Limb (tissue), 2 donors: Measurements from ENCODE around the gene MCEMP1.

Experiments used
- DNase-seq, 2 donors: peaks; one replicate each; pipeline ENCODE4 v3.0.0-alpha.2; 2016; ENCODE audit errors: extremely low spot score in 2 of 2

The MCEMP1 gene, protein sequence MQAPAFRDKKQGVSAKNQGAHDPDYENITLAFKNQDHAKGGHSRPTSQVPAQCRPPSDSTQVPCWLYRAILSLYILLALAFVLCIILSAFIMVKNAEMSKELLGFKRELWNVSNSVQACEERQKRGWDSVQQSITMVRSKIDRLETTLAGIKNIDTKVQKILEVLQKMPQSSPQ

DNA sequence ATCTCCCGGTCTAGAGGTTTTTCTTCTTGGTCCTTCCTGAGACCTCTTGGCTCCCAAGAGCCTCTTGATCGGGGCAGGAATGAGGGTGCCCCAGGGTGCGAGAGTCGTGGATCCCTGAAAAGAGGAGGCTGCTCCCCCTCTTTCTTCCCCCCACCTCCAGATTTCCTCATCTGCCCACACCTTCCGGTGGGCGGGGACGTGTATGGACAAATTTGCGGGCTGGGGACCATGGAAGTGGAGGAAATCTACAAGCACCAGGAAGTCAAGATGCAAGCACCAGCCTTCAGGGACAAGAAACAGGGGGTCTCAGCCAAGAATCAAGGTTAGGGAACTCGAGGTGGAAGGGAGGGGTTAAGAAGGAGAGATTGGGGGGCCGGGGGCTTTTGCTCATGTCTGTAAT is at the start of gene MCEMP1:
Gene MCEMP1 (plus strand): TSS at position 237 of the 400 bp plus-strand sequence. CDS start 31 bp downstream, at position 268.
- no peak for DNase-seq

- DNase-seq, result no peak
Measured at GRCh38 chr19:7627166-7627565, 49.7 kb upstream of the MCEMP1 start.

GRCh38 chr19:7628589-7629311 is 48.1 kb upstream of the MCEMP1 start:
- DNase-seq, result no peak

DNA sequence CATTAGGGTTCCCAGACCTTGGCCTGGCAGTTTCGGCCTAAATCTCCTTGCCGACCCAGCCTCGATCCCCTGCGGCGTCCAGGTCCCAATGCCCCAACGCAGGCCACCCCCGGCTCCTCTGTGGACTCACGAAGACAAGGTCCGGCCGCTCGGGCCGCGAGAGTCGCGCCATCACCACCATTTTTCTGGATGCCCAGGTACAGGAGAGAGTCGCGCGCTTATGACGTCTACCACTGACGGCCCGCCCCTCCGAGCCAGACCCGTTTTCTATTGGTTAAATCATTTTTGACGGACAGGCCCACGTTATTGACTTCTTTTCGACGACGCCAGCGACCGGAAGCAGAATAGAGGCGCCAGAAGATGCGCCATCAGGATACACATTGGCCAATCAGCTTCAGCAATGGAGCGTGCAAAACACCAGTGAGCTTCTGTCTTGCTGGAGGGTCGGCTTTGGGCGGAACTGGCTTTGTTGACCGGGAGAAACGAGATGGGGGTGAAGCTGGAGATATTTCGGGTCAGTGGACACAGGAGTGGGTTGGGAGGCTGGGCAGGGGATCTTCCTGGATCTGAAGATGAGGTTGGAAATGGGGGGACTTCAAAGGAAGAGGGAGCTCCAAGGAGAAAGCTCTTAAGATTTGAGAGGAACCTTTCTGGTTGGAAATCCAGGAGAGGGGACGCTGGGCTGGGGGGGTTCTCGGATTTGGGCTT is 47.4 kb upstream of the MCEMP1 start, which contains the start of the genes PET100 and XAB2:
Gene PET100 (plus strand): TSS at position 447 of the 708 bp plus-strand sequence. CDS start 41 bp downstream, at position 488.
Gene XAB2 (minus strand): TSS at position 199 of the 708 bp plus-strand sequence. CDS start 18 bp downstream, at position 181.
- peak; percentile 97 to 98 for DNase-seq

DNA sequence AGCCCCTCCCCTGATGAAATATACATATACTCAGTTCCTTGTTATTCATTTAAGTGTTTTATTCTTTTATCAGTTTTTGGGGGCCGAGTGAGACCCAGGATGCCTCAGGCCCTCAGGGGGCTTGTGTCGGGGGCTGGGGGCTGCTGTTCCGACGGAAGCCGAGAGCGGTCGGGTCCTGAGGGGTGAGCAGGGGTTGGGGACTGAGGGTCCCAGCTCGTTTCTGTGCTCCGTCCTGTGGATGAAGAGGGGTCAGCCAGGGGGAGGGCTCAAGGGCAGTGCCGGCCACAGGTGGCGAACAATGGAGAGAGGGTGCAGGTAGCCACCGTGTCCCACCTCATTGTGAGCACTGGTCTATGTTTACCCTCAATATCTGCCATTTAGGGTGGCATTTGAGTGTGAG is 45.3 kb upstream of the MCEMP1 start:
- no peak for DNase-seq

DNA sequence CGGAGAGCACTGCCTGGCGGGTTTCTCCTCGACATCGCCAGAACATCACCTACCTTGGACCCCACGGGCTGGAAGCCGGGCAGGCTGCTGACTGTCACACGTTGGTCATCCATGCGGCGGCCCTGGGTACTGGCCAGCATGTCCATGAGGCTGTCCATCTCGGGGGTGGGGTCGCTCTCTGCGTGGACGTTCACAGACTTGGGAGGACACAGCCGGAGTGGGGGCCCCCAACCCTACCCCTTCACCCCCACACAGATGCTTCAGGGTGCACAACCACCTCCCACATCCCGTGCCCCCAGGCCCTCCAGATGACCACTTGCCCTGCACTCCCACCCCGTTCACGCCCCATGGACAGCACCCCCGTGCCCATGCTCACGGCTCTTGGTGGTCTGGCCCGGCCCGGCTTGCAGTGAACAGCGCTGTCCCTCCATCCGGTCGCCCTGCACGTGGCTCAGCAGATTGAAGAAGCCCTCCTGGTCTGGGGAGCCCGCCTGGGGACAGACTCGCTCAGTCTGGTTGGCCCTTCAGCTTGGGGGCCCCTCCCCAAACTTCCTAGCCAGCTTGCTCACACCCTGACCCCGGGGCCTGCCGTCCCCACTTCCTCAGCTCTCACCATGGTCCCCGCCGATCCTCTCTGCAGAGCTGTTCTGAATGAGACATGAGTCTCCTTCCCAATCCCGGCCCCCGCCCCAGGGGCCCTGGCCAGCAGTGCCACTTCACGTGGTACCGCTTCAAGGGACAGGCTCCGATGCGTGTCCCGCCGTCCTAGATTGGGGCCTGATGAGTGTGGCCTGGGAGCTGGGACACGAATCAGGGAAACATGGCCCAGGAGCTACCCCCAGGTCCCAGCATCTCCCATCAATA is 44.3 kb upstream of the MCEMP1 start:
- DNase-seq, result no peak

DNA sequence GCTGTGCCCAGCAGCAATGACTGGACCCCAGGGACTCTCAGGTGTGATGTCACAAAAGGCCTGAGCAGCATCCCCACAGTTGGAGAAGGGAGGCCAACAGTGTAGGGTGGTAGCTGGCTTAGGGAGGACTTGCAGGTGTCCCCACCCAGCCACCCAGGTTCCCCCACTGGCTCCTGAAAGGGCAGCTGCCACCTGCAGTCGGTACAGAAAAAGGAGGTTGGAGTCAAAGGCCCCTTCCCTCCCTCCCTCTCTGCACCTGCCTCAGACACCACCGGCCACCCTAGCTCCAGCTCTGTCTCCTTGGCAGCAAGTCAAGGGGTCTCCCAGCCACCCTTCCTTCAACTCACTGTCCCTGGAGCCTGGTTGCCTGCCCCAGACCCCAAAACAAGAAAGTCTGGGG is 43.2 kb upstream of the MCEMP1 start, which contains the start of gene PCP2:
Gene PCP2 (minus strand): TSS at position 22 of the 400 bp plus-strand sequence. CDS start 262 bp downstream, outside the sequence.
- DNase-seq, result no peak

- no peak for DNase-seq
Measured at GRCh38 chr19:7635670-7636069, 41.2 kb upstream of the MCEMP1 start.

DNA sequence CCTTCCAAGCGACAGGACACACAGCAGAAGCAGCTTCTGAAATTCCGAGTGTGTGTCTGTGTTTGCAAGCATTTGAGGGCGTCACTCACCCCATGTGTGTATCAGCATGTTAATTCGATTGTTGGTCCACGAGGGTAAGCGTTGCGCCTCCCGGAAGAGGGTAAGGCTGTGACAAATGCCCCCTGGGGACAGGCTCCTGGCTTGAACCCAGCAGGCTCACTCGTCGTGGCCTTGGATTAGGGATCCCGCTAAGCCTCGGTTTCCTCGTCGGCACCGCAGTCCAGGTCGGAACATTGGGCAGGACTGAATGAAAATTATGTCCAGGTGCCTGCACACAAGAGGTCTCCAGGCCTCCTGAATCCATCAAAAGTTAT is 40.6 kb upstream of the MCEMP1 start:
- DNase-seq, result no peak

- peak in 1 of 2 donors; percentile 51 for DNase-seq
Measured at GRCh38 chr19:7636691-7637373, 40.1 kb upstream of the MCEMP1 start, which contains the start of gene STXBP2. STXBP2 (plus strand) TSS chr19:7637110; CDS start chr19:7637150, 40 bp downstream.

DNA sequence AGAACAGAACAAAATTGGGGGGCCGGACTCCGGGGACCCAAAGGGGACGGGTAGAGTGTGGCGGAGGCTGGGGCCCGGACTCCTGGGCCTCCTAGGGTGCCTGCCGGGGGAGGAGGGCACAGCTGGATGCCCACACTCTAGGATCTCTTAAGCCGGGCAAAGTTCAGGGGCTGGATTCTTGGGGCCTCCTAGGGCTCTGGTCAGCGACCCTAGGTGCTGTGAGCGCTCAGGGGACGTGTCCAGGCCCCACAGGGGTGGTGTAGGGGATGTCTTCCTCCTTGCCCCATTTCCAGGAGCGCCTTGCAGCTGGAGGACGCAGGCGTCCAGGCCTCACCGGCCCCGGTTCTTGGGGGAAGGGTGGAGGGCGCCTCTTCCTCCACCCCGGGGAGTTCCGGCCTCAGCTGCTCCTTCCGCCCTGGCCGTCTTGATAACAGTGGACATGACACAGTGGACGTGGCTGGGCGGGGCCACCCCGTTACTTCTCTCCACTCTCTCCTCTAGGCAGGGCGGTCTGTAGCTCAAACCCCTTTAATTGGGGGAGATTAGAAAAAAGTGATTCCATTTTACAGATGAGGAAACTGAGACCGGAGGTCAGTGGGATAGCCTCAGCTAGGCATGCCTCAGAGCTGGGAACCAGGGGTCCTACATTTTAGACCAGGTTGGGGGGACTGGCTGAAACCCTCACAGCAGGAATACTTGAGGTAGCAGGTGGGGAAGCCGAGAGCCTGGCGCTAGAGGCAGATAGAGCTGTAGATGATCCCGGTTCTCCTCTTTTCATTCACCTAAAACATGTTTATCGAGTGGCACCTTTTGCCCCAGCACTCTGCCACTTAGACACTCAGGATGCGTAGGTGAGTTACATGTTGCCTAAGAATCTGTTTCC is 39.3 kb upstream of the MCEMP1 start:
- no peak for DNase-seq

- DNase-seq, result no peak
Measured at GRCh38 chr19:7638802-7639465, 38.0 kb upstream of the MCEMP1 start.

GRCh38 chr19:7639863-7640348 is 37.0 kb upstream of the MCEMP1 start:
- no peak for DNase-seq

DNA sequence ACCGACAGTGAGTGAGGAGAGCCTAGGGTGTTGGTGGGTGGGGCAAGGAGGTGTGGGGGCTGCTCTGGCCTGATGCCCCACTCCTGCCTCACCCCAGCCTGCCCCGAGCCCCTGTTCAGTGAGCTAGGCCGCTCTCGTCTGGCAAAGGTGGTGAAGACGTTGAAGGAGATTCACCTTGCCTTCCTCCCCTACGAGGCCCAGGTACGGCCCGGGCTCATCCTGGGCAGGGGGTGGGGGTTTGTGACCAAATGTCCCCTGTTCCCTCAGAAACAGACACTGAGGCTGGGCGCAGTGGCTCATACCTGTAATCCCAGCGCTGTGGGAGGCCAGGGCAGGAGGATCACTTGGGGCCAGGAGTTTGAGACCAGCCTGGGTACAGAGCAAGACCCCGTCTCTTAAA is 36.1 kb upstream of the MCEMP1 start:
- DNase-seq, result no peak

GRCh38 chr19:7641290-7642276 is 35.3 kb upstream of the MCEMP1 start:
- no peak for DNase-seq

GRCh38 chr19:7642295-7643030 is 34.4 kb upstream of the MCEMP1 start:
- no peak for DNase-seq

DNA sequence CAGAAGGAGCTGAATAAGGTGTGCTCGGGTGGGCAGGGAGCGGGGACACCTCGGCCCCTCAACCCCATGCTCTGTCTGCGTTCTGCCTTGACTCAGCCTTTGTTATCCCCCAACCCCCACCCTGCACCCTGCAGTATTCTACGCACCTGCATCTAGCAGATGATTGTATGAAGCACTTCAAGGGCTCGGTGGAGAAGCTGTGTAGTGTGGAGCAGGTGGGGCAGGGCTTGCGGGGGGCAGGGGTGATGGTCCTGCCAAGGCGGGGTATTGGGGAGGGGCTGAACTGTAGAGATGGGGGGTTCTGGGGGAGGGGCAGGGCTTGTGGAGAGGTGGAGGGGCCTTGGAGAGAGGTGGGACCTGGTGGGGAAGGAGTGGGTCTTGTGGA is 33.9 kb upstream of the MCEMP1 start:
- DNase-seq, result no peak
